Endothelial cell of umbilical vein (primary cell): ENCODE data around the gene NSMCE3. TPM values are rescaled to one million over a fixed set of nuclear protein-coding genes. Genes with fewer than 3 reads are reported as not detected.

Source experiments
- BruUV-seq: library from RNA; stranded (reverse); fragments of 400-500 nt; replicated peaks from 2 replicates; lab custom pipeline; 2021; lab: Mats Ljungman, UMichigan
- CTCF ChIA-PET: fragments of 300-600, 350-600 bp; sonication (Branson Sonifier 250); formaldehyde crosslinking; loops from one replicate; lab custom pipeline; 2021; ENCODE audit warnings: antibody characterized with exemption, inconsistent platforms; lab: Charles Lee
- POLR2A ChIA-PET: fragments of 300-600, 350-600 bp; sonication (Branson Sonifier 250); formaldehyde crosslinking; loops from one replicate; lab custom pipeline; 2021; ENCODE audit warnings: antibody characterized with exemption, inconsistent platforms; lab: Charles Lee
- DNase-seq: peaks from one replicate; pipeline ENCODE4 v3.0.0-alpha.2; 2011; ENCODE audit warnings: low read depth, low spot score
- FAIRE-seq: peaks from 2 replicates; lab custom pipeline; 2011; peaks lifted over from hg19 to GRCh38; lab: Jason Lieb, UNC
- H2AFZ ChIP-seq: 2 replicates; pipeline ENCODE4 v1.6.0; 2012; ENCODE audit warnings: low read depth, low read length, control low read depth, inconsistent platforms
- H3K27ac ChIP-seq: 2 replicates; pipeline ENCODE4 v1.5.1; 2011; ENCODE audit warnings: low read depth, mild to moderate bottlenecking, control low read depth, low read length, moderate library complexity; ENCODE audit not compliant: insufficient read depth
- H3K27me3 ChIP-seq, 2 experiments: 2 replicates each; pipeline versions ENCODE4 v1.6.0 to v1.6.1; 2011; ENCODE audit warnings: low read length in 2 of 2, mixed read lengths in 1 of 2; ENCODE audit not compliant: control insufficient read depth in 2 of 2, insufficient read depth in 2 of 2
- H3K36me3 ChIP-seq, 2 experiments: 2 replicates in 1 of 2; 3 replicates in 1 of 2; pipeline ENCODE4 v1.5.1; 2011; ENCODE audit warnings: low read length in 2 of 2, mild to moderate bottlenecking in 1 of 2, moderate library complexity in 1 of 2; ENCODE audit not compliant: control insufficient read depth in 2 of 2, insufficient read depth in 2 of 2; ENCODE audit errors: extremely low read depth in 1 of 2
- H3K4me1 ChIP-seq: 3 replicates; pipeline ENCODE4 v1.5.1; 2011; ENCODE audit warnings: mild to moderate bottlenecking, low read length; ENCODE audit not compliant: control insufficient read depth, insufficient read depth; ENCODE audit errors: extremely low read depth
- H3K4me2 ChIP-seq: 2 replicates; pipeline ENCODE4 v1.6.1; 2011; ENCODE audit warnings: low read length, control low read depth, mixed read lengths; ENCODE audit not compliant: insufficient read depth
- H3K4me3 ChIP-seq, 3 experiments: fragments of 200-600 bp in 1 of 3; sonication (generic), shearing (Covaris generic) in 1 of 3; replicated peaks in 1 of 3; 2 replicates each; pipeline ENCODE4 v1.5.1; 2011 to 2016; ENCODE audit warnings: control low read depth in 3 of 3, low read length in 3 of 3, mild to moderate bottlenecking in 2 of 3, inconsistent platforms in 1 of 3, low read depth in 1 of 3, moderate library complexity in 1 of 3; ENCODE audit not compliant: insufficient read depth in 1 of 3
- H3K79me2 ChIP-seq: 2 replicates; pipeline ENCODE4 v1.6.0; 2012; ENCODE audit warnings: low read length, inconsistent platforms; ENCODE audit not compliant: control insufficient read depth, insufficient read depth
- H3K9ac ChIP-seq: replicated peaks from 2 replicates; pipeline ENCODE3; 2011; ENCODE audit warnings: low read length, control low read depth; ENCODE audit not compliant: insufficient read depth; ENCODE audit errors: extremely low read depth
- H3K9me1 ChIP-seq: replicated peaks from 3 replicates; pipeline ENCODE4 v1.6.0; 2011; ENCODE audit warnings: mild to moderate bottlenecking, low read length; ENCODE audit not compliant: control insufficient read depth, insufficient read depth; ENCODE audit errors: extremely low read depth
- H3K9me3 ChIP-seq: replicated peaks from 2 replicates; pipeline ENCODE4 v1.5.1; 2012; ENCODE audit warnings: low read length, inconsistent platforms; ENCODE audit not compliant: control insufficient read depth, insufficient read depth
- H4K20me1 ChIP-seq: replicated peaks from 2 replicates; pipeline ENCODE3; 2011; ENCODE audit warnings: mild to moderate bottlenecking, low read length; ENCODE audit not compliant: control insufficient read depth, insufficient read depth; ENCODE audit errors: extremely low read depth
- CTCF ChIP-seq, 2 donors: IDR thresholded peaks; 1 replicate in 1 of 2; 2 replicates in 1 of 2; pipeline ENCODE4 v1.5.1; 2011; ENCODE audit warnings: low read length in 2 of 2, mild to moderate bottlenecking in 2 of 2, moderate library complexity in 2 of 2, control low read depth in 1 of 2, inconsistent platforms in 1 of 2, low read depth in 1 of 2; ENCODE audit not compliant: insufficient read depth in 1 of 2; ENCODE audit errors: extremely low read depth in 1 of 2
- EZH2 ChIP-seq: IDR thresholded peaks from 2 replicates; pipeline ENCODE4 v1.6.1; 2012; ENCODE audit warnings: borderline replicate concordance, low read depth, mild to moderate bottlenecking, moderate library complexity, low read length, inconsistent platforms; ENCODE audit not compliant: severe bottlenecking
- FOS ChIP-seq: IDR thresholded peaks from 2 replicates; pipeline ENCODE4 v1.6.1; 2011; ENCODE audit warnings: mild to moderate bottlenecking, low read length, moderate library complexity, borderline replicate concordance; ENCODE audit not compliant: insufficient read depth
- GATA2 ChIP-seq: IDR thresholded peaks from 2 replicates; pipeline ENCODE4 v1.7.0; 2011; ENCODE audit warnings: low read depth, mild to moderate bottlenecking, moderate library complexity, mixed read lengths, low read length; ENCODE audit not compliant: insufficient read length, insufficient read depth
- JUN ChIP-seq: IDR thresholded peaks from 2 replicates; pipeline ENCODE4 v1.6.1; 2011; ENCODE audit warnings: borderline replicate concordance, low read depth; ENCODE audit not compliant: insufficient read length, insufficient read depth
- POLR2A ChIP-seq: IDR thresholded peaks from 2 replicates; pipeline ENCODE4 v1.6.1; 2012; ENCODE audit warnings: low read depth, mild to moderate bottlenecking, control low read depth, low read length
- POLR2AphosphoS5 ChIP-seq: IDR thresholded peaks from 2 replicates; pipeline ENCODE4 v1.6.1; 2012; ENCODE audit warnings: low read depth, mild to moderate bottlenecking, control low read depth, low read length, moderate library complexity; ENCODE audit not compliant: insufficient read depth
- dilution Hi-C: fragments of 300-500 bp; cut with MboI; formaldehyde crosslinking; loops from one replicate; pipeline ENCODE4 v1.15.0; 2019; ENCODE audit warnings: low sequenced_read_pairs; ENCODE audit not compliant: extremely low pct_ligation_motif_present
- intact Hi-C: fragments of 100-400 bp; cut with micrococcal nuclease; formaldehyde crosslinking; loops from one replicate; pipeline ENCODE4 v1.10.0; 2022
- polyA plus RNA-seq, 4 experiments: library from polyadenylated mRNA; depleted of rRNA in 3 of 4; stranded (reverse) in 3 of 4; unstranded in 1 of 4; fragments of >200 nt; gene quantifications; 2 replicates each; pipeline versions ENCODE4 v1.2.1 to v1.2.3, GENCODE V29; 2011 to 2012; ENCODE audit warnings: missing spikeins in 1 of 4
- total RNA-seq: library from RNA; stranded (reverse); gene quantifications from 2 replicates; pipeline ENCODE4 v1.2.3, GENCODE V29; 2021
- TF ChIP-seq, protein P1 (sequence below): IDR thresholded peaks from 2 replicates; pipeline ENCODE4 v1.6.1; 2011; ENCODE audit not compliant: insufficient read depth, insufficient read length

The NSMCE3 gene
- total and polyA plus RNA-seq, 2 donors (not counting 3 experiments of a cell fraction or from before 2014, with no cell fraction given), result 4.5 to 5.8 TPM

DNA sequence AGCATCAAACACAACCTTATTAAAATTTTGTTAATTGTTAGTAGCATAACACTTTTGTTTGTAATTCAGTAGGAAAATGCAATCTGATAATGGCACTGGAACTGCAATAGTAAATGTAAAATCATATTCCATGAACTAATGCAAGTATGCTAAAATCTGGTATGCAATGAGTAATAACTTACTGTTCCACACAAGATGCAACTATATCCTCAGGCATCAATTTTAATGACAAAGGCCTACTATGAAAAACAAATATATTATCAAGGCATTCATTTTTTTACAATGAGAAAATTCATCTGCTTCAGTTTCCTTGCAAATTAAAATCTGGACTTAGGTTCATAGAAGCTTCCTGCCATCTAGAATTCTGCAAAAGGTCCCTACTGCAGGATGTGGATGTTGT, 1.4 kb upstream of the NSMCE3 start:
- POLR2A ChIA-PET, result no interaction called here
- TF ChIP-seq EZH2 (no peak), GATA2 (no peak), POLR2AphosphoS5 (no peak), CTCF (IDR thresholded peaks at IDR 0.05; ENCODE audit: extremely low read depth in 1 of 2, insufficient read depth in 1 of 2, low read depth in 1 of 2, low read length in 2 of 2) (no peak), FOS (no peak), JUN (no peak), POLR2A (no peak)
- TF ChIP-seq, protein P1, sequence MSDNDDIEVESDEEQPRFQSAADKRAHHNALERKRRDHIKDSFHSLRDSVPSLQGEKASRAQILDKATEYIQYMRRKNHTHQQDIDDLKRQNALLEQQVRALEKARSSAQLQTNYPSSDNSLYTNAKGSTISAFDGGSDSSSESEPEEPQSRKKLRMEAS, result no peak
- intact Hi-C loops (no loop called here), dilution Hi-C loops (no loop called here)
- Histone ChIP-seq H3K27ac (no peak overlapping the region), H3K79me2 (peaks cover 9% of the 10 kb centered on the region), H2AFZ (no peak overlapping the region), H3K9me1 (no peaks in the 10 kb centered on the region), H3K36me3 (no peaks in the 10 kb centered on the region), H3K9me3 (no peaks in the 10 kb centered on the region), H3K4me1 (peaks cover 18% of the 10 kb centered on the region), H4K20me1 (peaks cover 3% of the 10 kb centered on the region), H3K4me3 (no peak overlapping the region), H3K4me2 (no peak overlapping the region), H3K27me3 (peaks cover 0 to 10% of the 10 kb centered on the region in 2 experiments), H3K9ac (no peak overlapping the region)
- FAIRE-seq, result no peak
- no TSS peak for BruUV-seq
- no peak for DNase-seq
- CTCF ChIA-PET, result no interaction called here
